Pulmonary artery endothelial cell (primary cell): ENCODE data around the gene PCA3. TPM values are rescaled to one million over a fixed set of nuclear protein-coding genes. Genes with fewer than 3 reads are reported as not detected.
A peak's percentile ranks its signal among the peaks of the same experiment; 100 is the strongest.

Experiments used
- DNase-seq: peaks from one replicate; pipeline ENCODE4 v3.0.0-alpha.2; 2011; ENCODE audit warnings: low read depth, low spot score
- total RNA-seq: library from RNA; depleted of rRNA; stranded (reverse); fragments of >200 nt; gene quantifications from 2 replicates; pipeline ENCODE4 v1.2.3, GENCODE V29; 2014

Gene PCA3
- total RNA-seq, 1 donor from 2014 or later: 0.79 TPM

DNA sequence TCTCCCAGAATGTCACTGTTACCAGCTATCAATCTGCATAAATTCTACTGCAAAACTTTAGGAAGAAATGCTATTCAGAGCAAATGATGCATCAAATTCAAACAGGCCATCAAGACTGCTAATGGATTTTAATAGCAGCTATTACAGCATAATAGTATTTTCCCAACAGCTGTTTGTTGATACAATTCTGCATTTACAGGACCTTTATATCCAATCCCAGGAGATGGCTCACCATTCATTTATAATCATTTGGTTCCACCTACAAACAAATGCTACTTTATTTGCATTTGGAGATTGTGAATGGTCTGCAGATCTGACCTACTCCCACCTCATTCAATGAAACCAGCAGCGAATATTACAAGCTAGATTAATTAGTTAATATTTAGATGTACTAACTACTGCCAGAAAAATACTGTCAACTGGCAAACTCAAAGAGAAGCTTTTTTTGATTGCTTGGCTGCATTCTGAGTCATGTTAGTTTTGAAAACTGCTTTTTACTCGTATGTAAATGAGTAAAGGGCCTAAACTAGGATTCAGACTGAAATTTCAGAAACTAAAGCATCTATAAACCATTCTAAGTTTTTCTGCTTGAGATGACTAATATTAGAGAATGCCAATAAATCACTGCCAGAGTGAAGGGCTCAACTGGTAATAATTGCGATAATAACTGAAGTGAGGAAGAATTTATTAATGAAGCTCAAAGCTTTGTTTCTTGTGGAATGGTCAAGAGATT, 7.1 kb upstream of the PCA3 start:
- DNase-seq: no peak

DNA sequence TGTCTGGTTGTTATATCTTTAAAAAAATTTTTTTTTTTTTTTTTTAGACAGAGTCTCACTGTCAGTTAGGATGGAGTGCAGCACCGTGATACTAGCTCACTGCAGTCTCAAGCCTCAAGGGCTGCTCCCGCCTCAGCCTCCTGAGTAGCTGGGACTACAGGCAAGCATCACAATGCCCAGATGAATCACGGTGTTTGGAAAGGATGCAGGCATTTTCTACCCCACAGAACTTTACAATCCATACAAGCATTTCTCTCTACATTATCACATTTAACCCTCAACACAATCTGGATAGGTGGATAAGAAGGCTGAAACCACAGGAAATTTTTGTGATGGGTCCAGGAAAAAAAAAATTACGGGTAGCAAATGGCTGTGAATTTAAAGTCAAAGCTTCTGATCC, 5.8 kb upstream of the PCA3 start:
- no peak for DNase-seq

- no peak for DNase-seq
Observed at GRCh38 chr9:76759732-76760131, 4.5 kb upstream of the PCA3 start.

DNA sequence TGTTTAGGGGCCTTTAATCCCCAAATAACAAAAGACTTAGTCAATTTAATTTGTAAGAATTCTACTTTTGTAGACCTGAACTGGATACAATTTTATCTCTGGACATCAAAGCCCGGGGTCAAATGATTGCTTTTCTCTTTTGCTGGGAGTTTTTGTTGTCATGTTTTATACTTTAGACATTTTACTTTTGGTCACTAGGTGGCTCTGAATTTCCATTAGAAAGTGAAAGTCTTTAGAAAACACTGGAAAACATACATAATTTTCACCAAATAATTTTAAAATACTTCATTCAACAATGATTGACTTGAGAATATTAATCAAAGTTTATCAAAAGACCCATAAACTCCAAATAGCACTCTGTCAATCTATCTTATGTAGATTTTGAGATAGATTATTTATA, 2.8 kb upstream of the PCA3 start:
- no peak for DNase-seq

GRCh38 chr9:76766126-76766525, 1.9 kb downstream of the PCA3 start:
- no peak for DNase-seq

- no peak for DNase-seq
Observed at GRCh38 chr9:76772686-76773445, 8.6 kb downstream of the PCA3 start.

DNA sequence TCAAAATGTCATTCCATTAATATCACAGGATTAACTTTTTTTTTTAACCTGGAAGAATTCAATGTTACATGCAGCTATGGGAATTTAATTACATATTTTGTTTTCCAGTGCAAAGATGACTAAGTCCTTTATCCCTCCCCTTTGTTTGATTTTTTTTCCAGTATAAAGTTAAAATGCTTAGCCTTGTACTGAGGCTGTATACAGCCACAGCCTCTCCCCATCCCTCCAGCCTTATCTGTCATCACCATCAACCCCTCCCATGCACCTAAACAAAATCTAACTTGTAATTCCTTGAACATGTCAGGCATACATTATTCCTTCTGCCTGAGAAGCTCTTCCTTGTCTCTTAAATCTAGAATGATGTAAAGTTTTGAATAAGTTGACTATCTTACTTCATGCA, 20.6 kb downstream of the PCA3 start:
- DNase-seq: no peak

DNA sequence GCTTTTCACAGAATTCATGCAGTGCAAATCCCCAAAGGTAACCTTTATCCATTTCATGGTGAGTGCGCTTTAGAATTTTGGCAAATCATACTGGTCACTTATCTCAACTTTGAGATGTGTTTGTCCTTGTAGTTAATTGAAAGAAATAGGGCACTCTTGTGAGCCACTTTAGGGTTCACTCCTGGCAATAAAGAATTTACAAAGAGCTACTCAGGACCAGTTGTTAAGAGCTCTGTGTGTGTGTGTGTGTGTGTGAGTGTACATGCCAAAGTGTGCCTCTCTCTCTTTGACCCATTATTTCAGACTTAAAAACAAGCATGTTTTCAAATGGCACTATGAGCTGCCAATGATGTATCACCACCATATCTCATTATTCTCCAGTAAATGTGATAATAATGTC, 21.3 kb downstream of the PCA3 start:
- DNase-seq: no peak

DNA sequence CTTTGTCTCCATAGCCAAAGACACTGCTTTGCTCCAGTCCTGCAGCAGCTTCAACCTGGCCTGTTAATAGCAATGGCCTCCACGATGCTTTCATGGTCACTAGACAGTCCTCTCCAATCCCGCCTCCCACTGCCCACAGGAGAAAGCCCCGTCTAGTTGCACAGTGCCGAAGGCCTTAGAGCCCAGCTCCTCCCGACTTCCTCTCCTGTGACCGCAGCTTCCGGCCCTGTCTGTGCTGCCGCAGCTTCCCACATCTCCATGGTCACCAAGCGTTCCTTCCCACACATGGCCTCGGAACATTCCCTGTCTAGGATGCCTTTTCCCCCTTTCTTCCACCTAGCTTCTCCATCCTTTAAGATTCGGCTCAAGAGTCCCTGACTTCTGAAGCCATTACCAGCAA, 23.4 kb downstream of the PCA3 start:
- DNase-seq: no peak

DNA sequence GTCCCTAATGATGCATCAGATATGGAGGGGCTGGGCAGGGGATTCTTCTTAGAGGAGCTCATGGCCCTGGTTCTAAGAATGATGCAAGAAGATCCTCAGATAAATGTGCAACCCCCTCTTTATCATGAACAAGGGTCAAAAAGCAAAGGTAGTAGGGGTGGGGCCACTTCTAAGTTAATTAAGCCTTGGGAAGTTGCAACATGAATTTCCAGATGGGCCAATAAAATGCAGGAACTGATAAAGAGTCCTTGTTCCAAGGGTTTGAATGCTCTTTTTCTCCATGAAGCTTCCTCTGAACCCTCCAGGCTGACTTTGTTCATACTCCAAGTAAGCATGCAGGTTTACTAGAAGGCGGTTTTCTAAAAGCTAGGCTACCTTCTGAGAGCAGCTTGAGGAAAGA, 25.6 kb downstream of the PCA3 start:
- DNase-seq: no peak

GRCh38 chr9:76793784-76794431, 29.7 kb downstream of the PCA3 start:
- DNase-seq: no peak

- no peak for DNase-seq
Observed at GRCh38 chr9:76796296-76796695, 32.1 kb downstream of the PCA3 start.

- DNase-seq: no peak
Observed at GRCh38 chr9:76798527-76798926, 34.3 kb downstream of the PCA3 start.

DNA sequence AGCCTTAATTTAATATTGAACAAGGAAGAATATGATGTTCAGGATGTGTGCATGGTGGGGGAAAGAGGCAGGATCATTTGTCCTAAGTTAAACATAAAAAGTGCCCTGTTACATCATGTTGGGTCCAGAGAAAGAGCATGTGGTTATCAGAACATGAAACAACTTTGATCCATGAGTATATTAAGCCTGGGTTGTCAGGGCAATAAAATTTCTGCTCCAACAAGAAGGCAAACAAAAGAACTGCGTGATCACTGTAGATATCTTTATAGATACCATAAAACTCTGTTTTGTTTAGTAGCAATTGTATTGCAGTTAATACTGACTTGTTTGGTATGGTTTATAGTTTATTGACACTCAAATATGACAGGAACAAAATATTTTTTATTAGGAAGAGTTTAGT, 35.2 kb downstream of the PCA3 start:
- no peak for DNase-seq

DNA sequence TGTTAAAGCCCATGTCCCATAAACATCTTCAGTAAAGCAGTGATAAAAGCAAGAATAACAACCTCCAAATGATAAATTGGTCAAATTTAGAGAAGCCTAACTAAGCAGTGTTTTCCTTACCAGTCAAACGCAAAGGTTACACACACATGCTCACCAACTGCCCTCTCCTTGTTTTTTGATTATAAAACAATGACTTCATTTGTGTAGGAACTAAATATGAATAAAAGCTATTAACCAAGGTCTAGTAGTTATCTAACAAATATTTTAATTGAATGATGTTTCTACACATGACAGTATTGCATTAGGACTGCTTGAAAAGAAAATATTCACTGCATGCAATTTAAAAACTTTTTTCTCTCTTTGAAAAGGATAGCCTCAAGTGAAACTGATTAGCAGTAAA, 36.7 kb downstream of the PCA3 start:
- DNase-seq: no peak

- no peak for DNase-seq
Observed at GRCh38 chr9:76803083-76803482, 38.8 kb downstream of the PCA3 start.

- DNase-seq: no peak
Observed at GRCh38 chr9:76803762-76804161, 39.5 kb downstream of the PCA3 start.

DNA sequence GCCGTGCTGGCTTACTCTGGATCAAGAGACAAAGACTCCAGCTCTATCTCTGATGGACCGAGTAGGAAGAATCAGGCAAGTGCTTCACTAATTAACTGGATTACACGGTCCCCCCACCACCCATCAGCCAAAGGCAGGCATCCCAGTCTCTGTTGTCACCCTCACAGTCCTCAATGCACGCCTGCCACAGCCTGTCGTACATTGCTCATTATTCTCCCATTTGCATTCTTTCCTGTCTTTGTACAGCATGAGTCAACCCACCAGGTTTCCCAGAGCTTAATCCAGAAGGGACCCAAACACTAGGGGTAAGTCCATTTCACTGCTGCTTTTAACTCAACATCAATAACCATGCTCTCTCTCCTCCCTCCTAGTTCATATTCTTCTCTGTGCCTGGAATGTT, 44.4 kb downstream of the PCA3 start:
- DNase-seq: no peak

GRCh38 chr9:76810377-76810957, 46.2 kb downstream of the PCA3 start:
- peak; percentile 20 for DNase-seq

DNA sequence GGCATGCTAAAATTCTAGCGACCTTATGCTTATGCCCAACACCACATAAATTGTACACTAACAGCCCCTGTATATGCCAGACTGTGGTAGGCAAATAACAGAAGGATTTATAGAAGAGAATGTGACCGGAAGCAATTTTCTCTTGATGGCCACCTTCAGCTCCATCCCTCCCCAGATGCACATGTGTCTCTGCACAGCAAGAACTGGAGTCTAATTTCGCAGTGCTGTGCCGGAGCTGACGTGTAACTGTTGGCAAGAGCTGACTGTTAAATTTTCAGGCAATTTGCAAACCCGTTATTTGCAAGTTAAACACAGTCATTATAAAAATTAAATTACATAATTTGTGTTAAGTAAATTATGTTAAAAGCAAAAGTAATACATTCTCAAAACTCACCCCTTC, 48.4 kb downstream of the PCA3 start:
- no peak for DNase-seq

DNA sequence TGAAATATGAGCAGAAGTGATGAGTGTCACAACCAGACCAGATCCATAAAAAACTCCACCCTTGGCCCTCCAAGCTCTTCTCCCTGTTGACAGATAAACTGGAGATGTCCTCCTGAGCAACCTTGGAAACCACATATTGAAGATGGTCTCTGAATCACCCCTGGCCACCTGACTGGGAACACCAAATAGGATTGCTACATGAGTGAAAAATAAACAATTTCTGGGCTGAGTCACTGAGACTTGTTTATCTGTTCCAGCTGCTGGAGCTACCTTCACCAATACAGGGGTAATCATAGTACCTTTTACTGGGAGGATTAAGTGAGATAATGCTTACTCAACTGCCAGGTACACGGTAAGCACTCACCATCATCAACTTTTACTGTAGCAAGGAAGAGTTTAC, 53.3 kb downstream of the PCA3 start:
- no peak for DNase-seq

DNA sequence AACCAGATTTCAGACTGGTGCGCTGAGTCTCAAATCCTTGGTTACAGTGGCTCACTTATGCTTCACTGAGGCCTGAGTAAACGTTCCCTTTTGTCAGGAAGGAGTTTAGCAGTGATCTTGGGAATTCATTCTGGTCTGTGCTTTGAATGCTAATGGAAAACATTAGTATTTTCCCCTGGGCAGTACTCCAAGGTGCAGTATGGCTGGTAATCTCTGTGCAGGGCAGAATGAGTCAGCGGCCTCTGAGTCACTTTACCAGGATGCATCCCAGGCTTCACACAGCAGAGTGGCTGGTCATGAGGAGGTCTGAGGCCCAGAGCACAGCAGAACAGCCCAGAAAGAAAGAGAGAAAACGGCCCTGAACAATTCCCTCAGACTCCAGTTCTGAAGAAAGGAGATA, 54.0 kb downstream of the PCA3 start:
- DNase-seq: peak; percentile 93
